K562 (cell line): ENCODE data around the gene PPARD. TPM values are rescaled to one million over a fixed set of nuclear protein-coding genes. Genes with fewer than 3 reads are reported as not detected.

Source experiments
- ATAC-seq: fragments of 200-7000 bp; cut with Tn5 transposase; 3 replicates; pipeline ENCODE4 v1.9.1; 2020; ENCODE audit warnings: moderate library complexity
- BruUV-seq: library from RNA; stranded (reverse); fragments of 400-500 nt; replicated peaks from 2 replicates; lab custom pipeline; 2021; lab: Mats Ljungman, UMichigan
- CTCF ChIA-PET: fragments of 300-600 bp; formaldehyde crosslinking; extraction: SDS; loops from one replicate; lab custom pipeline; 2021; ENCODE audit warnings: low intra/inter-chr PET ratio; lab: Yijun Ruan, JAX
- POLR2A ChIA-PET: fragments of 300-600, 350-650 bp; sonication (Branson Sonifier 250); formaldehyde crosslinking; extraction: SDS; loops from one replicate; lab custom pipeline; 2021; ENCODE audit warnings: antibody characterized with exemption, inconsistent platforms; lab: Yijun Ruan, JAX
- DNase-seq, 4 experiments: peaks; one replicate each; pipeline versions ENCODE4 v3.0.0 to v3.0.0-alpha.2; 2011 to 2018; ENCODE audit warnings: low spot score in 3 of 4, mixed read lengths in 3 of 4; ENCODE audit errors: extremely low read depth in 1 of 4
- FAIRE-seq: peaks from 2 replicates; lab custom pipeline; 2011; peaks lifted over from hg19 to GRCh38; lab: Jason Lieb, UNC
- H2AFZ ChIP-seq: 2 replicates; pipeline ENCODE4 v1.6.0; 2011; ENCODE audit warnings: low read depth, low read length, control low read depth, inconsistent platforms
- H3K27ac ChIP-seq: fragments of 200-600 bp; 3 replicates; pipeline ENCODE4 v1.8.0; 2011; ENCODE audit warnings: low read depth, mild to moderate bottlenecking, control low read depth, inconsistent platforms, low read length, moderate library complexity, mixed read lengths; ENCODE audit errors: extremely low read depth
- H3K27me3 ChIP-seq, 2 experiments: fragments of 300-600 bp in 1 of 2; 2 replicates in 1 of 2; 3 replicates in 1 of 2; pipeline versions ENCODE4 v1.6.0 to v1.8.0; 2011; ENCODE audit warnings: inconsistent platforms in 2 of 2, low read length in 2 of 2, mild to moderate bottlenecking in 1 of 2, mixed read lengths in 1 of 2, moderate library complexity in 1 of 2; ENCODE audit not compliant: control insufficient read depth in 2 of 2, insufficient read depth in 2 of 2
- H3K36me3 ChIP-seq: fragments of 300-600 bp; 3 replicates; pipeline ENCODE4 v1.8.0; 2011; ENCODE audit warnings: mild to moderate bottlenecking, low read length, inconsistent platforms; ENCODE audit not compliant: control insufficient read depth, insufficient read depth
- H3K4me1 ChIP-seq, 2 experiments: fragments of 200-600 bp in 1 of 2; replicated peaks in 1 of 2; 2 replicates in 1 of 2; 3 replicates in 1 of 2; pipeline versions ENCODE4 v1.5.1 to v1.8.0; 2011; ENCODE audit warnings: inconsistent platforms in 2 of 2, low read length in 2 of 2, mild to moderate bottlenecking in 1 of 2, mixed read lengths in 1 of 2, moderate library complexity in 1 of 2; ENCODE audit not compliant: control insufficient read depth in 2 of 2, insufficient read depth in 2 of 2
- H3K4me2 ChIP-seq: 2 replicates; pipeline ENCODE4 v1.6.1; 2011; ENCODE audit warnings: low read length, control low read depth, inconsistent platforms, mixed read lengths; ENCODE audit not compliant: insufficient read depth
- H3K4me3 ChIP-seq: fragments of 200-600 bp; sonication (generic), shearing (Covaris generic); 2 replicates; pipeline ENCODE4 v1.5.1; 2016; ENCODE audit warnings: control low read depth, inconsistent platforms
- H3K79me2 ChIP-seq: fragments of 200-600 bp; 3 replicates; pipeline ENCODE4 v1.8.0; 2011; ENCODE audit warnings: low read length, inconsistent platforms; ENCODE audit not compliant: control insufficient read depth, insufficient read depth
- H3K9ac ChIP-seq, 2 experiments: 2 replicates each; pipeline versions ENCODE4 v1.6.0 to v1.6.1; 2011; ENCODE audit warnings: low read depth in 2 of 2, low read length in 2 of 2, control low read depth in 1 of 2, inconsistent platforms in 1 of 2, mild to moderate bottlenecking in 1 of 2, mixed read lengths in 1 of 2; ENCODE audit not compliant: insufficient read depth in 1 of 2
- H3K9me1 ChIP-seq: one replicate; pipeline ENCODE4 v1.6.0; 2011; ENCODE audit warnings: inconsistent platforms, mild to moderate bottlenecking, low read length, moderate library complexity; ENCODE audit not compliant: control insufficient read depth, insufficient read depth
- H3K9me3 ChIP-seq: replicated peaks from 2 replicates; pipeline ENCODE4 v1.5.1; 2011; ENCODE audit warnings: low read depth, low read length, inconsistent platforms; ENCODE audit not compliant: control insufficient read depth, insufficient read depth
- H4K20me1 ChIP-seq: replicated peaks from 2 replicates; pipeline ENCODE4 v1.6.1; 2011; ENCODE audit warnings: low read length, inconsistent platforms, mixed read lengths; ENCODE audit not compliant: control insufficient read depth, insufficient read depth
- DIDO1 ChIP-seq: fragments of 450-650 bp; IDR thresholded peaks from 2 replicates; pipeline ENCODE4 v1.6.1; 2016; ENCODE audit warnings: low read depth, missing biosample characterization, missing genetic modification characterization
- FOXP4 ChIP-seq: sonication (generic); formaldehyde crosslinking; IDR thresholded peaks from 2 replicates; pipeline ENCODE4 v1.8.0; 2022; ENCODE audit warnings: mild to moderate bottlenecking, missing genetic modification reagents, borderline replicate concordance
- STAT5B ChIP-seq: fragments of 250-450 bp; sonication (Bioruptor Pico); IDR thresholded peaks from 2 replicates; pipeline ENCODE4 v1.8.0; 2021; ENCODE audit warnings: mild to moderate bottlenecking, inconsistent platforms
- USF1 ChIP-seq: sonication (generic); formaldehyde crosslinking; IDR thresholded peaks from 2 replicates; pipeline ENCODE4 v1.9.0; 2022; ENCODE audit warnings: mild to moderate bottlenecking, missing genetic modification reagents
- ZBED1 ChIP-seq: IDR thresholded peaks from 2 replicates; pipeline ENCODE4 v1.6.1; 2014
- ZNF253 ChIP-seq: fragments of 250-450 bp; sonication (Bioruptor Pico); conservative IDR thresholded peaks from 2 replicates; pipeline ENCODE4 v1.6.1; 2021; ENCODE audit warnings: mild to moderate bottlenecking
- ZNF511 ChIP-seq: sonication (generic); formaldehyde crosslinking; IDR thresholded peaks from 2 replicates; pipeline ENCODE4 v1.8.0; 2022; ENCODE audit warnings: mild to moderate bottlenecking, missing genetic modification reagents
- WGBS: fragments of 100-300 bp; shearing (Covaris generic); methylation state at CpG from one replicate; pipeline ENCODE4 v1.1.6; 2016; ENCODE audit warnings: low coverage, mixed read lengths; ENCODE audit not compliant: insufficient coverage; ENCODE audit errors: missing lambda C conversion rate; 5-methylcytosine and 5-hydroxymethylcytosine counted together
- in situ Hi-C: fragments of 300-500 bp; cut with MboI; formaldehyde crosslinking; loops from 4 replicates; pipeline ENCODE4 v1.15.0; 2018; ENCODE audit warnings: inconsistent platforms, mixed read lengths
- intact Hi-C: fragments of 100-400 bp; cut with micrococcal nuclease; formaldehyde crosslinking; loops from 2 replicates; pipeline ENCODE4 v1.14.2; 2022
- polyA plus RNA-seq, 8 experiments: library from polyadenylated mRNA; depleted of rRNA in 4 of 8; stranded (reverse) in 5 of 8; unstranded in 3 of 8; fragments of >200 nt; fragmentation: Nextera tagmentation in 2 of 8; fragmentation: Illumina TruSeq in 1 of 8; extraction: Ambion mirVana in 2 of 8; extraction: Trizol in 1 of 8; gene quantifications; 2 replicates each; pipeline versions ENCODE4 v1.2.1 to v1.2.3, GENCODE V29; 2011 to 2014; ENCODE audit warnings: inconsistent platforms in 1 of 8, missing spikeins in 1 of 8
- total RNA-seq, 7 experiments: library from RNA; depleted of rRNA in 6 of 7; stranded (reverse); fragments of >200 nt in 6 of 7; fragmentation: Illumina TruSeq in 2 of 7; extraction: Trizol in 2 of 7; gene quantifications; 2 replicates each; pipeline versions ENCODE4 v1.2.1 to v1.2.3, GENCODE V29; 2011 to 2021; ENCODE audit warnings: low replicate concordance in 1 of 7
- TF ChIP-seq, protein P1 (sequence below): fragments of 450-650 bp; formaldehyde crosslinking; IDR thresholded peaks from 2 replicates; pipeline ENCODE4 v1.4.0; 2020; ENCODE audit warnings: mild to moderate bottlenecking, mixed read lengths

PPARD gene
- total and polyA plus RNA-seq, 9 of the 15 experiments (the other 6 are each of a cell fraction or from before 2014, with no cell fraction given) = 0.14 to 13.2 (median 3.8) TPM

DNA sequence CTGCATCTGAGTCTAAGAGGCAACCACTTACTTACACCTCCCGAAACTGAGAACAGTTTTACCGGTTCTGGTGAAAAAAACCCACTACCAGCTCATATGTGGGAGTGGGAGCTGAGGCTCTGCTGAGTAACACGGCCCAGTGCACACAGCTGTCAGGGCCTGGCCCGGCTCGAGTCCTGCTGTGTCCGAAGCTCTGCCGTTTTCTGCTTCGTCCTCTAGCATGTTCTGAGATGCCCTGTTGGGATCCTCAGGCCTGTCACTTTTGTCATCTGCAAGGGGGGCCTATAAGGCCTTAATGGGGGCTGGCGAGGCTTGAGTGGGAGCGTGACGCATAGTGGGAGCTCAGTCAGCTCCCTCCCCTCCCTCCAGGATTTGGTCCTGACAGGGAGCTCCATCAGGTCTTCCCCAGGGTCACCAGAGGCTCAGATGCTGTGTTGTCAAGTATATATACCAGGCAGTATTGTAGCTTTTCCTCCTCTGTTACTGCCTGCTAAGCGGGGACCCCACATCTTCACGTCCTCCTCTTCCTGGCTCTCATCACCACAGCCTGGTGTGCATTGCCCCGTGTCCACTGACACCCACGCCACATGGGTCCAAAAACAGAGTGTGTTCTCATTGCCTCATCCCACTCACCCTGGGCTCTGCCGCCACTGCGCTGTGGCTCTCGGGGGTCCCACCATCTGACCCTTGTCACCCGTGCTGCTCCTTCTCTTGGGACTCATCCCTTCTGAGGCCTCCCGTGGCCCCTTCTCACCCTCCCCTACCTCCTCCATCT lies 64.5 kb downstream of the PPARD start:
- 0 out of 5 replicates have a peak, but pooled peaks cover 0 to 3% of the 10 kb centered on the region in 2 experiments for H3K27me3 ChIP-seq
- FAIRE-seq (no peak), ATAC-seq (no peak; the same call in 2 of the 3 replicates), DNase-seq (no peak)
- H3K4me2 ChIP-seq = no peak overlapping the region
- in situ Hi-C loops = no loop called here
- H3K9ac ChIP-seq = peak overlapping the region in 1 of 2 experiments; percentile 62; a peak in 1 of 4 replicates
- peaks cover 4 to 7% of the 10 kb centered on the region in 2 experiments; a peak in 4 of 5 replicates for H3K4me1 ChIP-seq
- no peak overlapping the region for H2AFZ ChIP-seq
- no TSS peak for BruUV-seq
- 43% methylated on average over 19 of the region's 20 CpGs for WGBS
- peaks cover 35% of the 10 kb centered on the region for H4K20me1 ChIP-seq
- no peaks in the 10 kb centered on the region for H3K9me3 ChIP-seq
- TF ChIP-seq ZNF511 (CRISPR knock-in tag) (0 out of 2 replicates have a peak, but pooled peaks have one; percentile 23), ZBED1 (no peak), USF1 (CRISPR knock-in tag) (peak; percentile 17; the same call in 1 of the 2 replicates), ZNF253 (no peak), DIDO1 (tag) (no peak), STAT5B (CRISPR knock-in tag) (no peak), FOXP4 (CRISPR knock-in tag) (no peak)
- TF ChIP-seq, protein P1, sequence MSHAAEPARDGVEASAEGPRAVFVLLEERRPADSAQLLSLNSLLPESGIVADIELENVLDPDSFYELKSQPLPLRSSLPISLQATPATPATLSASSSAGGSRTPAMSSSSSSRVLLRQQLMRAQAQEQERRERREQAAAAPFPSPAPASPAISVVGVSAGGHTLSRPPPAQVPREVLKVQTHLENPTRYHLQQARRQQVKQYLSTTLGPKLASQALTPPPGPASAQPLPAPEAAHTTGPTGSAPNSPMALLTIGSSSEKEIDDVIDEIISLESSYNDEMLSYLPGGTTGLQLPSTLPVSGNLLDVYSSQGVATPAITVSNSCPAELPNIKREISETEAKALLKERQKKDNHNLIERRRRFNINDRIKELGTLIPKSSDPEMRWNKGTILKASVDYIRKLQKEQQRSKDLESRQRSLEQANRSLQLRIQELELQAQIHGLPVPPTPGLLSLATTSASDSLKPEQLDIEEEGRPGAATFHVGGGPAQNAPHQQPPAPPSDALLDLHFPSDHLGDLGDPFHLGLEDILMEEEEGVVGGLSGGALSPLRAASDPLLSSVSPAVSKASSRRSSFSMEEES (CRISPR knock-in tag) = no peak
- H3K36me3 ChIP-seq = 0 out of 3 replicates have a peak, but pooled peaks cover 3% of the 10 kb centered on the region
- no peak overlapping the region for H3K27ac ChIP-seq
- ChIA-PET CTCF (no interaction called here), POLR2A (interaction anchor here (0.6 to 1.0 kb wide), 6 partner anchors 9 to 97 kb away, joined by 3 read pairs; partner anchors contain the start of gene FANCE)
- H3K4me3 ChIP-seq = no peak overlapping the region
- intact Hi-C loops = no loop called here
- no peaks in the 10 kb centered on the region for H3K79me2 ChIP-seq
- H3K9me1 ChIP-seq = no peaks in the 10 kb centered on the region
